SK-N-SH treated with all-trans-retinoic acid at 6 μM for 48 hours (cell line): ENCODE data around the gene CYP4F11.

Source experiments
- BACH2 ChIP-seq: fragments of 250-450 bp; sonication (Bioruptor Pico); IDR thresholded peaks from 2 replicates; pipeline ENCODE4 v1.9.0; 2021; ENCODE audit warnings: mild to moderate bottlenecking, borderline replicate concordance
- GLIS3 ChIP-seq: fragments of 250-450 bp; sonication (Bioruptor Pico); IDR thresholded peaks from 2 replicates; pipeline ENCODE4 v1.5.0; 2020; ENCODE audit warnings: mild to moderate bottlenecking, moderate library complexity
- TSHZ2 ChIP-seq: fragments of 250-450 bp; sonication (Bioruptor Pico); IDR thresholded peaks from 2 replicates; pipeline ENCODE4 v1.5.0; 2020; ENCODE audit warnings: mild to moderate bottlenecking, moderate library complexity

DNA sequence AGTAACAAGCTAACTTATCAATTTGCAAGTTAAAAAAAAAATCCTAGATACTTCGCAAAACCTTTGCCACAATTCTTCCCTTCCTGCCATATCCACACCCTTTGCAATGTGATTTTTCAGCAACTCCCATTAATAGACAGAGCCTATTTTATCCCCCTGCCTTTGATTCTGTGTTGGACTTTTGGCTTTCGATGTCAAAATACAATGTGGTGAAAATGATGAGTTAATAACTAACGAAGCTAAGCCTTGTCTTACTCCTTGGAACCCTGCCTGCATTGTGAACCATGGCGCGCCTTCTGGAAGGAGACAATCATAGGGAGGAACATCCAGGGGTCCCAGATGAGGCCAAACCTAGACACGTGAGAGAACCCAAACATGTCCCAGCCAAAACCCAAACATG, 42.9 kb downstream of the CYP4F11 start:
- TF ChIP-seq TSHZ2 (no peak), BACH2 (CRISPR knock-in tag) (no peak), GLIS3 (CRISPR knock-in tag) (no peak)
